ENCODE results near the gene MYH10.

DNA sequence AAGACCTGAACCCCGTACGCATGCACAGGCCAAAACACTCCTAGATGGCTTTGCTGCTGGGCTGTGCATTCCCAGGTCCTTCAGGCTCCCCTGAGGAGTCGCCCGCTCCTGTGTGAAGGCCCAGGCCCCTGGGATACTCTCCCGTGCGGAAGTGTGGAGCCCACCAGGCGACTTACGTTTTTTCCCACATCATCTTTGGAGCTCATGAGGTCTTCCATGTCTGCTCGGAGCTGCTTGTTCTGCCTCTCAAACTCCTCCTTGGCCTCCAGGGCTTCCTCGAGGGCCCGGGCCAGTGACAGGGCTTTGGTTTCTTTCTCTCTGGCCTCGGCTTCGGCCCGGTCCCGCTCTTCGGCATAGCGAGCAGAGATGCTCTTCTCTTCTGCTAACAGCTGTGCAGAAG is 138.4 kb downstream of the MYH10 start:
- TF ChIP-seq EZH2phosphoT487 (IDR thresholded peaks at IDR 0.05; ENCODE audit: low read length) (no peak), EZH2 (optimal IDR thresholded peaks at IDR 0.05; ENCODE audit: low read depth, low read length) (no peak), CTCF (IDR thresholded peaks at IDR 0.05; ENCODE audit: low read length) (no peak)

Data from MM.1S (cell line).